HepG2 (cell line): ENCODE data around the gene ATP2B2. TPM values are rescaled to one million over a fixed set of nuclear protein-coding genes. Genes with fewer than 3 reads are reported as not detected.

Experiments
- ATAC-seq: fragments of 200-7000 bp; cut with Tn5 transposase; 3 replicates; pipeline ENCODE4 v1.9.1; 2020; ENCODE audit warnings: mild to moderate bottlenecking, moderate library complexity
- BruUV-seq: library from RNA; stranded (reverse); fragments of 400-500 nt; replicated peaks from 2 replicates; lab custom pipeline; 2021; lab: Mats Ljungman, UMichigan
- CTCF ChIA-PET: fragments of 300-600 bp; formaldehyde crosslinking; extraction: SDS; loops from one replicate; lab custom pipeline; 2021; ENCODE audit warnings: low total read pairs, inconsistent platforms, low intra/inter-chr PET ratio; lab: Yijun Ruan, JAX
- POLR2A ChIA-PET: fragments of 350-600 bp; sonication (Branson Sonifier 250); formaldehyde crosslinking; loops from one replicate; lab custom pipeline; 2020; ENCODE audit warnings: antibody characterized with exemption, inconsistent platforms; lab: Yijun Ruan, JAX
- DNase-seq: peaks from one replicate; pipeline ENCODE4 v3.0.0-alpha.2; 2015; ENCODE audit warnings: low spot score
- FAIRE-seq: peaks from 3 replicates; lab custom pipeline; 2011; peaks lifted over from hg19 to GRCh38; lab: Jason Lieb, UNC
- H2AFZ ChIP-seq: one replicate; pipeline ENCODE4 v1.6.1; 2011; ENCODE audit warnings: low read length, inconsistent platforms
- H3K27ac ChIP-seq: fragments of 300-600 bp; 3 replicates; pipeline ENCODE4 v1.8.0; 2011; ENCODE audit warnings: mixed run types, mild to moderate bottlenecking, mixed read lengths, low read length, inconsistent platforms; ENCODE audit not compliant: insufficient read depth; ENCODE audit errors: extremely low read length
- H3K27me3 ChIP-seq, 2 experiments: fragments of 200-600 bp in 1 of 2; 2 replicates in 1 of 2; 3 replicates in 1 of 2; pipeline versions ENCODE4 v1.6.0 to v1.8.0; 2011; ENCODE audit warnings: low read length in 2 of 2, mild to moderate bottlenecking in 2 of 2, moderate library complexity in 2 of 2, inconsistent platforms in 1 of 2; ENCODE audit not compliant: insufficient read depth in 2 of 2, control insufficient read depth in 1 of 2
- H3K36me3 ChIP-seq, 2 experiments: fragments of 200-600 bp in 1 of 2; replicated peaks in 1 of 2; 2 replicates in 1 of 2; 3 replicates in 1 of 2; pipeline versions ENCODE4 v1.5.1 to v1.8.0; 2011; ENCODE audit warnings: low read length in 2 of 2, inconsistent platforms in 1 of 2; ENCODE audit not compliant: insufficient read depth in 2 of 2, control insufficient read depth in 1 of 2
- H3K4me1 ChIP-seq: 2 replicates; pipeline ENCODE4 v1.5.1; 2012; ENCODE audit warnings: low read length, inconsistent platforms; ENCODE audit not compliant: insufficient read depth
- H3K4me2 ChIP-seq: 2 replicates; pipeline ENCODE4 v1.6.0; 2011; ENCODE audit warnings: low read depth, low read length, inconsistent platforms
- H3K4me3 ChIP-seq, 3 experiments: fragments of 200-600 bp in 1 of 3; sonication (generic), shearing (Covaris generic) in 1 of 3; replicated peaks in 1 of 3; 2 replicates each; pipeline ENCODE4 v1.5.1; 2011 to 2016; ENCODE audit warnings: low read length in 3 of 3, inconsistent platforms in 2 of 3, low read depth in 2 of 3, mild to moderate bottlenecking in 2 of 3, control low read depth in 1 of 3, mixed read lengths in 1 of 3; ENCODE audit not compliant: insufficient read depth in 1 of 3
- H3K79me2 ChIP-seq: one replicate; pipeline ENCODE4 v1.6.1; 2011; ENCODE audit warnings: low read length, inconsistent platforms; ENCODE audit not compliant: insufficient read depth
- H3K9ac ChIP-seq: 2 replicates; pipeline ENCODE4 v1.6.0; 2011; ENCODE audit warnings: mild to moderate bottlenecking, low read depth, low read length, inconsistent platforms; ENCODE audit not compliant: insufficient read depth
- H3K9me3 ChIP-seq: 2 replicates; pipeline ENCODE4 v1.5.1; 2012; ENCODE audit warnings: mild to moderate bottlenecking, low read length
- H4K20me1 ChIP-seq: 2 replicates; pipeline ENCODE4 v1.6.0; 2011; ENCODE audit warnings: inconsistent platforms, mild to moderate bottlenecking, low read length, moderate library complexity; ENCODE audit not compliant: insufficient read depth
- CAMTA2 ChIP-seq: sonication (generic); formaldehyde crosslinking; IDR thresholded peaks from 2 replicates; pipeline ENCODE4 v1.4.0; 2020; ENCODE audit warnings: mild to moderate bottlenecking, missing genetic modification reagents, borderline replicate concordance
- ZNF138 ChIP-seq: sonication (generic); formaldehyde crosslinking; IDR thresholded peaks from 2 replicates; pipeline ENCODE4 v1.5.0; 2020; ENCODE audit warnings: mild to moderate bottlenecking, low read depth, missing genetic modification reagents
- ZNF225 ChIP-seq: sonication (generic); formaldehyde crosslinking; IDR thresholded peaks from 2 replicates; pipeline ENCODE4 v1.4.0; 2020; ENCODE audit warnings: mild to moderate bottlenecking, missing genetic modification reagents
- ZNF317 ChIP-seq: sonication (generic); formaldehyde crosslinking; IDR thresholded peaks from 2 replicates; pipeline ENCODE4 v1.5.0; 2020; ENCODE audit warnings: mild to moderate bottlenecking, missing genetic modification reagents
- ZNF768 ChIP-seq: sonication (generic); formaldehyde crosslinking; IDR thresholded peaks from 2 replicates; pipeline ENCODE4 v1.4.0; 2020; ENCODE audit warnings: missing genetic modification reagents
- ZNF773 ChIP-seq: sonication (generic); formaldehyde crosslinking; IDR thresholded peaks from 2 replicates; pipeline ENCODE4 v1.4.0; 2020; ENCODE audit warnings: missing genetic modification reagents, borderline replicate concordance
- ZSCAN9 ChIP-seq: IDR thresholded peaks from 2 replicates; pipeline ENCODE4 v1.6.1; 2016; ENCODE audit warnings: borderline replicate concordance
- WGBS: methylation state at CpG from one replicate; pipeline ENCODE4 v1.1.6; 2017; ENCODE audit warnings: low lambda C conversion rate; 5-methylcytosine and 5-hydroxymethylcytosine counted together
- in situ Hi-C: cut with HindIII; loops from 2 replicates; pipeline ENCODE4 v1.10.0; 2017; ENCODE audit warnings: low pct_unique_long_range_greater_than_20kb; ENCODE audit not compliant: extremely low pct_ligation_motif_present
- intact Hi-C: fragments of 100-400 bp; cut with micrococcal nuclease; formaldehyde crosslinking; loops from one replicate; pipeline ENCODE4 v1.10.0; 2022; ENCODE audit not compliant: unreplicated experiment
- polyA plus RNA-seq, 8 experiments: library from polyadenylated mRNA; depleted of rRNA in 3 of 8; stranded (reverse) in 7 of 8; unstranded in 1 of 8; fragments of >200 nt; fragmentation: Illumina TruSeq in 4 of 8; extraction: Trizol in 4 of 8; gene quantifications; 2 replicates each; pipeline versions ENCODE4 v1.2.1 to v1.2.3, GENCODE V29; 2011 to 2016; ENCODE audit warnings: low read depth in 4 of 8, missing spikeins in 1 of 8, mixed read lengths in 1 of 8; ENCODE audit not compliant: insufficient read depth in 1 of 8
- total RNA-seq, 5 experiments: library from RNA; depleted of rRNA; stranded (reverse); fragments of >200 nt; fragmentation: Illumina TruSeq; extraction: Trizol; gene quantifications; 2 replicates each; pipeline ENCODE4 v1.2.3, GENCODE V29; 2016; ENCODE audit warnings: low read depth in 1 of 5
- TF ChIP-seq, protein P1 (sequence below): sonication (generic); formaldehyde crosslinking; IDR thresholded peaks from 2 replicates; pipeline ENCODE4 v1.4.0; 2020; ENCODE audit warnings: mild to moderate bottlenecking, low read depth, missing genetic modification reagents
- TF ChIP-seq, protein P2 (sequence below): sonication (generic); formaldehyde crosslinking; IDR thresholded peaks from 2 replicates; pipeline ENCODE4 v1.5.0; 2020; ENCODE audit warnings: mild to moderate bottlenecking, missing genetic modification reagents

Gene ATP2B2
- total and polyA plus RNA-seq, 2 of the 13 experiments (the other 11 are each of a cell fraction or from before 2014, with no cell fraction given) = 1.5 to 2.3 TPM

DNA sequence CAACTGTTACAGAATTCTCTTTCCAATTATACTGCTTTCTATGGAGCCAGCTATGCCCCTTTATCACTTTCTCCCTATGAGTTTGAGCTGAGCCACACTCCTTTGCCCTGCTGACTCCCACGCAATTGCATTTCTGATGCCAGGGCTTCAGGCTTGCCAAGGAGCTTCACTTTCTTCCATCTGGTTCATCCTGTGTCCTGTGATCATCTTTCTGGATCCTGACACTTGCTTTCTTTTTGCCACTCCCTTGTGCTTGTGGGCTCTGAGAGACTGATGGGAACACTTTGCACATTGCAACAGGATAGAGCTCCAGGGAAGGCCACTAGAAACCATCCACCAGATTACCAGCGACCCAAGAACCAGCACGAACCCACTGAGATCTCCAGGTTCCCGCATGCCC is 107.5 kb downstream of the ATP2B2 start (continued):
- no peak for TF ChIP-seq ZNF138 (CRISPR knock-in tag)
- TF ChIP-seq, protein P1, sequence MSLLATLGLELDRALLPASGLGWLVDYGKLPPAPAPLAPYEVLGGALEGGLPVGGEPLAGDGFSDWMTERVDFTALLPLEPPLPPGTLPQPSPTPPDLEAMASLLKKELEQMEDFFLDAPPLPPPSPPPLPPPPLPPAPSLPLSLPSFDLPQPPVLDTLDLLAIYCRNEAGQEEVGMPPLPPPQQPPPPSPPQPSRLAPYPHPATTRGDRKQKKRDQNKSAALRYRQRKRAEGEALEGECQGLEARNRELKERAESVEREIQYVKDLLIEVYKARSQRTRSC = no peak

DNA sequence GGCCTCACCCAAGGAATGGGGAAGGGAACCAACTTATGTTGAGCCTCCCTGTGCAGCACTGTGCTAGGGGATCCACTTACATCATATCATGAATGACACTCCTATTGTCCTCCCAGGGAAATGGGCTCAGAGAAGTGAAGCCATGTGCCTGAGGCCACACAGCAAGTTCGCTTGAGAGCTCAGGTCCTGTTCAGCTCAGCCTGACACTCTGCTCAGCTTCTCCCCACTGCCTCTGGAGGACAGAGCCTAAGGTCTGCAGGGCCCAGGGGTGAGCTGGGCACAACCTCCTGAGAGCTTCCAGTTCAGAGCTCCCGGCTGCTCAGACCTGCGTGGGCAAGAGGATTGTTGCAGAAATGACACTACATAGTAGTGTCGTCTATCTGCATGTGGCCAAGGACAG is 108.5 kb downstream of the ATP2B2 start:
- BruUV-seq = no TSS peak
- in situ Hi-C loops = no loop called here

More for the DNA sequence above, 108.5 kb downstream of the ATP2B2 start:
- Histone ChIP-seq H3K4me2 (no peak overlapping the region), H3K36me3 (no peaks in the 10 kb centered on the region), H3K4me1 (no peaks in the 10 kb centered on the region), H3K27me3 (peaks cover 0 to 3% of the 10 kb centered on the region in 2 experiments; a peak in 2 of 5 replicates), H3K9ac (no peak overlapping the region), H3K27ac (no peak overlapping the region), H3K9me3 (no peaks in the 10 kb centered on the region), H4K20me1 (no peaks in the 10 kb centered on the region), H3K4me3 (no peak overlapping the region)
- no peak for ATAC-seq
- 64% methylated on average over 3 of the region's 4 CpGs for WGBS
- intact Hi-C loops = no loop called here
- ChIA-PET POLR2A (no interaction called here), CTCF (no interaction called here)
- DNase-seq = no peak
- no peak for TF ChIP-seq ZNF225
- TF ChIP-seq ZNF773 (CRISPR knock-in tag) = no peak
- TF ChIP-seq, protein P2, sequence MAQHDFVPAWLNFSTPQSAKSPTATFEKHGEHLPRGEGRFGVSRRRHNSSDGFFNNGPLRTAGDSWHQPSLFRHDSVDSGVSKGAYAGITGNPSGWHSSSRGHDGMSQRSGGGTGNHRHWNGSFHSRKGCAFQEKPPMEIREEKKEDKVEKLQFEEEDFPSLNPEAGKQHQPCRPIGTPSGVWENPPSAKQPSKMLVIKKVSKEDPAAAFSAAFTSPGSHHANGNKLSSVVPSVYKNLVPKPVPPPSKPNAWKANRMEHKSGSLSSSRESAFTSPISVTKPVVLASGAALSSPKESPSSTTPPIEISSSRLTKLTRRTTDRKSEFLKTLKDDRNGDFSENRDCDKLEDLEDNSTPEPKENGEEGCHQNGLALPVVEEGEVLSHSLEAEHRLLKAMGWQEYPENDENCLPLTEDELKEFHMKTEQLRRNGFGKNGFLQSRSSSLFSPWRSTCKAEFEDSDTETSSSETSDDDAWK (CRISPR knock-in tag) = no peak
- TF ChIP-seq CAMTA2 (CRISPR knock-in tag) = no peak
- TF ChIP-seq ZNF768 (CRISPR knock-in tag) = peak; percentile 81
- no peak for TF ChIP-seq ZNF317 (CRISPR knock-in tag)
- TF ChIP-seq ZSCAN9 (CRISPR knock-in tag) = no peak
- TF ChIP-seq, all 625 proteins: peak for 1
- no peak for FAIRE-seq
- H2AFZ ChIP-seq = no peak overlapping the region
- no peaks in the 10 kb centered on the region for H3K79me2 ChIP-seq
